Cerebellar nuclear complex (tissue), 1 donor: ENCODE data around the gene EDARADD.
"Not testable (repeated sequence)": the region's sequence is repeated elsewhere in the genome, so short reads cannot be mapped to it uniquely, and the experiment has no call there.

Experiments
- DNase-seq, 2 experiments: peaks; one replicate each; lab custom pipeline; 2025; lab: John Stamatoyannopoulos, UW

EDARADD gene

DNA sequence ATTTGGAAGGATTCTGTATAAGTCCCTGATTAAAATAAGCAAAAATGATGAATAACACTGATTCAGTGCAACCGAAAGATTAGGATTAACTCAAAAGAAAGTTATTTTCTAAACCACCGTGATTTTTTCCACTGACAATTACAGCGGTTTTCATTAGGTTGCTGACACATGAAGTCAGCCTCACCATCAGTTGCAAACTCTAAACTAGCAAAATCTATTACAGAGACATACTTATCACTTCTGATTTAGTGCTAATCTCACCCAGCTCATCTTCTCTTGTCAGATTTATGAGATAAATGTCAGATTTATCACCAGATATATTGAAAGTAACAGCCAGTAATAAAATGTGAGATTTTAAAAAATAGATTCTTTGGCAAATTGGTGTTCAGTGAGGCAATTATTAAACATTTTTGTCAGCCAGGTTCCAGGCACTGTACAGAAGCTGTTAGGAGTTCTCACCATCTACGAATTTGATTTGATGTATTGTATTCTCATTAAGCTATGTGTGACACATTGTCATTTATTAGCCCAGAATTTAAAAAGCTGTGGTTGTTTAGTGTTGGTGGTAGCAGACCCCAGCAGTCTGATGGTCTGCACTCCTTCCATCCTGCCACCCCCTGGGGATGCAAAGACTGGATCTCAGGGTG lies 92.4 kb downstream of the EDARADD start:
- DNase-seq = no peak

- not testable (repeated sequence) for DNase-seq
Measured at GRCh38 chr1:236489161-236489560, 95.1 kb downstream of the EDARADD start.

- no peak for DNase-seq
Measured at GRCh38 chr1:236489710-236490377, 95.8 kb downstream of the EDARADD start.

GRCh38 chr1:236491469-236492136 lies 97.5 kb downstream of the EDARADD start:
- DNase-seq = no peak

- no peak for DNase-seq
Measured at GRCh38 chr1:236492378-236492777, 98.3 kb downstream of the EDARADD start.

- DNase-seq = no peak
Measured at GRCh38 chr1:236494082-236494481, 100.0 kb downstream of the EDARADD start.

GRCh38 chr1:236494586-236495466 lies 100.7 kb downstream of the EDARADD start:
- DNase-seq = no peak

GRCh38 chr1:236495467-236496112 lies 101.5 kb downstream of the EDARADD start:
- no peak for DNase-seq

DNA sequence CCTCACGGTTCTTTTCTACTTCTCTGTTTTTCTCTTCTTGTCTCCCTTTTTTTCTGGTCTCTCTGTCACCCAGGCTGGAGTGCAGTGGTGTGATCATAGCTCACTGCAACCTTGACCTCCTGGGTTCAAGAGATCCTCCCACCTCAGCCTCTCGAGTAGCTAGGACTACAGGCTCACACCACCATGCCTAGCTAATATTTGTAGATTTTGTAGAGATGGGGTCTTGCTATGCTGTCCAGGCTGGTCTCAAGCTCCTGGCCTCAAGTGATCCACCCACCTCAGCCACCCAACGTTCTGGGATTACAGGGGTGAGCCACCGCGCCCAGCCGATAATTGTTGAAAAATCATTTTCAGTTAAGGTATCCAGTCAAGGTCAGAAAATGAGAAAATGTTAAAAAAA lies 103.8 kb downstream of the EDARADD start:
- no peak for DNase-seq

- no peak for DNase-seq
Measured at GRCh38 chr1:236501093-236501492, 107.0 kb downstream of the EDARADD start.

- DNase-seq = no peak
Measured at GRCh38 chr1:236502579-236502971, 108.5 kb downstream of the EDARADD start.

DNA sequence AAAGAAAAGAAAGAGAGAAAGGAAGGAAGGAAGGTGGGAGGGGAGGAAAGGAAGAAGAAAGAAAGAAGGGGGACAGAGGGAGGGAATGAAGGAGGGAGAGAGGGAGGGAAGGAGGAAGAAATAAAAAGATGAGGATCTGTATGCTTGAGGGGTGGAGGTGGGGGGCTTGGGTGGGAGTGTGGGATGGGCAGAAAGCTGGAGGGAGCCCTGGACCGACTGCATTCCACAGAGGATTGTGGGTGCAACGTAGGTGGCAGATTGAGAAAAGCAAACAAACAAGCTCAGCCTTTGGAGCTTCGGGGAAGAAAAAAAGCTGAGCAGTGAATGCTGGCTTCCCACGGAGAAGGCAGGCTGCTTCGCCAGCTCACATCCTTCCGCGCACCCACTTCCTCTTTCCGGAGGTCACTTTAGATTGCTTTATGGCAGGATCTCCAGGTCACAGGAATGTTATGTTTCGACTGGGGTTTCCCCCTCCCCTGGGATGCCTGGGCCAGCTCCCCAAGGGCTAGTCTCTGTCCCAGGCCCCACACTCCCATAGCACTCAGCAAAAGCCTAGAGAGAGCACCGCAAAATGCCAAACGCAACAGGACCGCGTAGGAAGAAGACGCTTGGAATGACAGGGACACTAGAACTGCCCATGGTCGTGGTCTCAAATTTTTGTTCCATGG lies 109.0 kb downstream of the EDARADD start:
- DNase-seq = no peak

GRCh38 chr1:236504338-236504737 lies 110.3 kb downstream of the EDARADD start:
- DNase-seq = not testable (repeated sequence)

GRCh38 chr1:236507022-236507700 lies 113.1 kb downstream of the EDARADD start:
- DNase-seq = no peak

- DNase-seq = no peak
Measured at GRCh38 chr1:236508593-236509027, 114.5 kb downstream of the EDARADD start.

DNA sequence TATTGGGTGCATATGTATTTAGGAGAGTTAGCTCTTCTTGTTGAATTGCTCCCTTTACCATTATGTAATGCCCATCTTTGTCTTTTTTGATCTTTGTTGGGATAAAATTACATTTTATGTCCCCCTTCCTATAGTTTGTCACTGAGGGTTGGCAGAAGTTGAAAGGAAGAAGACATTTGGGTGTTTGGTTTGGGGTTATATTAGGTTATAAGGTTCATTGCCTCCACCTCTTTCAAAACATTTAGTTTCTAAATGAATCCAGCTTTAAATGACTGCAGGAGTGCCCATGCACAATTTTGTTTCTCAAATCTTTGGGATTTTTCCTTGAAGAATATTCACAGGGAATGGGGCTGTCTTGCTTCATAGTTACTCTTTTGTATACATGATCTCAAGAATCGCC lies 115.1 kb downstream of the EDARADD start:
- no peak for DNase-seq

DNA sequence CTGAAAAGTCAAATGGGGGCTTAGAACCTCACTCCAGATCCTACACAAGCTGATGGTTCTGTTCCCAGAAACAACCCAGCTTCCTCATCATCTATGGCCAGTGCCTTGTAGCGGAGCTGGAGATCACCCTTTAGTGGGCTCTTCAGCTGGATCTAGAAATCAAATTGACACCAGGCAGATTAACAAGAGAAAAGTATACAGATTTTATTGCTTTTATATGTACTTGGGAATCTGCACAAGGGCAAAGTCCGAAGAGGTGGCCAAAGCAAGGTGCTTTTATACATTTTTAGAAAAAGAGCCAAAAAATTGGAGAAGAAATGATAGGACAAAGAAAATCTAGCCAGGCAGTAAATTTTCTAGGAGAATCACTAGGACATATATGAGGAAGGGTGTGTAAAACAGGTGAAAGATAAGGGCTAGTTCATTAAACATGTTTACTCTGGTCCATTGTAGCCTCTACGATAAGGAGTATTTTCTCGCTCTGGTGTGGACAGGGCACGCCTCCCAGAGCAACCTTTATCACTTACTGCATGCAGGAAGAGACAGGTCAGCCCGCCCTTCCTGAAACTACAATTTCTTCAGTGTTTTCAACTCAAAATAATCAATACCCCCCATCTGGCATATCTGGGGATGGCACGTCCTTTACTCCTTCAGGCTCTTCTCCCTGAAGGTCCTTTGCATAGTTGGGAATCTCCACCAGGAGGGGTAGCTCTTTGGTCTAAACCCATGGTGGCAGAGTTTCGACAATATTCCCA lies 115.7 kb downstream of the EDARADD start:
- DNase-seq = no peak

- no peak for DNase-seq
Measured at GRCh38 chr1:236511735-236512418, 117.8 kb downstream of the EDARADD start.
